CD1c-positive myeloid dendritic cell (primary cell): ENCODE data around the gene BTRC.
"Not testable (repeated sequence)": the region's sequence is repeated elsewhere in the genome, so short reads cannot be mapped to it uniquely, and the experiment has no call there.

Experiments
- DNase-seq: peaks from one replicate; pipeline ENCODE4 v3.0.0-alpha.2; 2016; ENCODE audit errors: extremely low spot score

BTRC gene

GRCh38 chr10:101353692-101354327, at the start of gene BTRC:
Gene BTRC (plus strand): TSS chr10:101354165. CDS start chr10:101354181, 16 bp downstream.
- DNase-seq = peak; percentile 99

- DNase-seq = no peak
Observed at GRCh38 chr10:101304316-101304715, 49.6 kb upstream of the BTRC start.

- no peak for DNase-seq
Observed at GRCh38 chr10:101305320-101306241, 48.4 kb upstream of the BTRC start.

- DNase-seq = no peak
Observed at GRCh38 chr10:101308051-101308450, 45.9 kb upstream of the BTRC start.

GRCh38 chr10:101310529-101311184, 43.3 kb upstream of the BTRC start:
- no peak for DNase-seq

- no peak for DNase-seq
Observed at GRCh38 chr10:101311185-101312066, 42.5 kb upstream of the BTRC start.

GRCh38 chr10:101319241-101319915, 34.6 kb upstream of the BTRC start:
- peak; percentile 19 for DNase-seq

- no peak for DNase-seq
Observed at GRCh38 chr10:101321073-101321472, 32.9 kb upstream of the BTRC start.

GRCh38 chr10:101322266-101323108, 31.5 kb upstream of the BTRC start:
- no peak for DNase-seq

- no peak for DNase-seq
Observed at GRCh38 chr10:101323495-101323894, 30.5 kb upstream of the BTRC start.

GRCh38 chr10:101327454-101327853, 26.5 kb upstream of the BTRC start:
- DNase-seq = not testable (repeated sequence)

GRCh38 chr10:101329341-101330032, 24.5 kb upstream of the BTRC start:
- no peak for DNase-seq

- DNase-seq = no peak
Observed at GRCh38 chr10:101330231-101330630, 23.7 kb upstream of the BTRC start.

GRCh38 chr10:101330631-101331225, 23.2 kb upstream of the BTRC start:
- DNase-seq = no peak

GRCh38 chr10:101331956-101332355, 22.0 kb upstream of the BTRC start:
- DNase-seq = no peak

GRCh38 chr10:101334259-101334658, 19.7 kb upstream of the BTRC start:
- not testable (repeated sequence) for DNase-seq

GRCh38 chr10:101336382-101336781, 17.6 kb upstream of the BTRC start:
- DNase-seq = no peak

GRCh38 chr10:101337836-101338235, 16.1 kb upstream of the BTRC start:
- no peak for DNase-seq

- DNase-seq = no peak
Observed at GRCh38 chr10:101341438-101341837, 12.5 kb upstream of the BTRC start.
